ENCODE results near the gene LRRC28. TPM values are rescaled to one million over a fixed set of nuclear protein-coding genes. Genes with fewer than 3 reads are reported as not detected.

Gene LRRC28
- polyA plus RNA-seq, 1 of the 3 experiments (the other 2 are of a cell fraction) = 15.2 TPM

GRCh38 chr15:99331381-99331780 is 80.1 kb downstream of the LRRC28 start:
- no peak overlapping the region for H2AFZ ChIP-seq (ENCODE audit: low read depth)
- H3K27ac ChIP-seq (ENCODE audit: low read depth in 2 of 2, low read length in 1 of 2) = no peak overlapping the region
- no peak overlapping the region for H3K4me3 ChIP-seq (ENCODE audit: low read depth in 2 of 2, low read length in 1 of 2)
- no peak overlapping the region for H3K4me2 ChIP-seq
- peaks cover 0 to 3% of the 10 kb centered on the region in 2 experiments for H3K36me3 ChIP-seq (replicated peaks in 1 of 2; ENCODE audit: control insufficient read depth in 1 of 2, insufficient read depth in 2 of 2, low read length in 1 of 2)
- H3K4me1 ChIP-seq (ENCODE audit: control insufficient read depth in 1 of 2, insufficient read depth in 2 of 2, low read depth in 1 of 2, low read length in 1 of 2) = peaks cover 0 to 10% of the 10 kb centered on the region in 2 experiments; a peak in 1 of 4 replicates
- no peaks in the 10 kb centered on the region for H3K79me2 ChIP-seq (ENCODE audit: insufficient read depth)
- H3K27me3 ChIP-seq (ENCODE audit: insufficient read depth) = no peaks in the 10 kb centered on the region
- no peak for TF ChIP-seq CTCF (IDR thresholded peaks at IDR 0.05)
- TF ChIP-seq YY1 (IDR thresholded peaks at IDR 0.05; ENCODE audit: low read depth) = no peak
- TF ChIP-seq FOXM1 (IDR thresholded peaks at IDR 0.05; ENCODE audit: low read depth) = no peak
- no peaks in the 10 kb centered on the region for H3K9me2 ChIP-seq
- H4K20me1 ChIP-seq (ENCODE audit: insufficient read depth) = no peaks in the 10 kb centered on the region
- POLR2A ChIA-PET = no interaction called here
- no peaks in the 10 kb centered on the region for H3K9me3 ChIP-seq
- DNase-seq = no peak
- H3K9ac ChIP-seq = no peak overlapping the region
- no peaks in the 10 kb centered on the region for H3F3A ChIP-seq (replicated peaks; ENCODE audit: insufficient read depth)
- 90% methylated on average over 2 of the region's 2 CpGs for WGBS (ENCODE audit: low lambda C conversion rate)
- CTCF ChIA-PET = no interaction called here

GRCh38 chr15:99333413-99333812 is 82.1 kb downstream of the LRRC28 start:
- H3K9me2 ChIP-seq = no peaks in the 10 kb centered on the region
- H3K4me1 ChIP-seq (ENCODE audit: control insufficient read depth in 1 of 2, insufficient read depth in 2 of 2, low read depth in 1 of 2, low read length in 1 of 2) = peaks cover 0 to 10% of the 10 kb centered on the region in 2 experiments; a peak in 1 of 4 replicates
- H2AFZ ChIP-seq (ENCODE audit: low read depth) = no peak overlapping the region
- no peaks in the 10 kb centered on the region for H4K20me1 ChIP-seq (ENCODE audit: insufficient read depth)
- H3K9ac ChIP-seq = no peak overlapping the region
- no peak for DNase-seq
- POLR2A ChIA-PET = no interaction called here
- no peaks in the 10 kb centered on the region for H3F3A ChIP-seq (replicated peaks; ENCODE audit: insufficient read depth)
- no peak overlapping the region for H3K4me3 ChIP-seq (ENCODE audit: low read depth in 2 of 2, low read length in 1 of 2)
- no peaks in the 10 kb centered on the region for H3K27me3 ChIP-seq (ENCODE audit: insufficient read depth)
- no peaks in the 10 kb centered on the region for H3K9me3 ChIP-seq
- H3K36me3 ChIP-seq (replicated peaks in 1 of 2; ENCODE audit: control insufficient read depth in 1 of 2, insufficient read depth in 2 of 2, low read length in 1 of 2) = no peaks in the 10 kb centered on the region
- CTCF ChIA-PET = interaction anchor here (1.3 to 3.0 kb wide), 3 partner anchors 11 to 419 kb away, joined by 3 to 15 read pairs (median 5); no protein-coding TSS in a partner anchor
- no peaks in the 10 kb centered on the region for H3K79me2 ChIP-seq (ENCODE audit: insufficient read depth)
- no peak overlapping the region for H3K4me2 ChIP-seq
- no peak overlapping the region for H3K27ac ChIP-seq (ENCODE audit: low read depth in 2 of 2, low read length in 1 of 2)
- no peak for TF ChIP-seq SMC3 (IDR thresholded peaks at IDR 0.05; ENCODE audit: low read depth, low read length)
- TF ChIP-seq NFIC (IDR thresholded peaks at IDR 0.05; ENCODE audit: borderline replicate concordance) = no peak
- TF ChIP-seq GABPA (IDR thresholded peaks at IDR 0.05; ENCODE audit: low read depth) = no peak
- TF ChIP-seq NRF1 (IDR thresholded peaks at IDR 0.05; ENCODE audit: low read depth, low read length) = no peak
- no peak for TF ChIP-seq RXRA (IDR thresholded peaks at IDR 0.05; ENCODE audit: borderline replicate concordance, low read depth)
- TF ChIP-seq TAF1 (IDR thresholded peaks at IDR 0.05; ENCODE audit: borderline replicate concordance, low read depth, low read length) = no peak
- TF ChIP-seq ZBTB33 (IDR thresholded peaks at IDR 0.05; ENCODE audit: borderline replicate concordance, low read depth) = no peak
- TF ChIP-seq JUND (IDR thresholded peaks at IDR 0.05) = no peak
- no peak for TF ChIP-seq RAD21 (IDR thresholded peaks at IDR 0.05; ENCODE audit: low read length)
- no peak for TF ChIP-seq FOXJ3 (CRISPR knock-in tag; IDR thresholded peaks at IDR 0.05)
- no peak for TF ChIP-seq TCF12 (IDR thresholded peaks at IDR 0.05)
- TF ChIP-seq YY1 (IDR thresholded peaks at IDR 0.05; ENCODE audit: low read depth) = no peak
- TF ChIP-seq RCOR1 (IDR thresholded peaks at IDR 0.05; ENCODE audit: low read length) = no peak
- TF ChIP-seq FOXM1 (IDR thresholded peaks at IDR 0.05; ENCODE audit: low read depth) = no peak
